ENCODE data around the gene TSHZ2.

TSHZ2 gene

GRCh38 chr20:53037621-53038020, 65.5 kb downstream of the TSHZ2 start:
- TF ChIP-seq CTCF (IDR thresholded peaks at IDR 0.05; ENCODE audit: low read depth, low read length): no peak
- DNase-seq (ENCODE audit: extremely low read depth, low read depth): no peak

DNA sequence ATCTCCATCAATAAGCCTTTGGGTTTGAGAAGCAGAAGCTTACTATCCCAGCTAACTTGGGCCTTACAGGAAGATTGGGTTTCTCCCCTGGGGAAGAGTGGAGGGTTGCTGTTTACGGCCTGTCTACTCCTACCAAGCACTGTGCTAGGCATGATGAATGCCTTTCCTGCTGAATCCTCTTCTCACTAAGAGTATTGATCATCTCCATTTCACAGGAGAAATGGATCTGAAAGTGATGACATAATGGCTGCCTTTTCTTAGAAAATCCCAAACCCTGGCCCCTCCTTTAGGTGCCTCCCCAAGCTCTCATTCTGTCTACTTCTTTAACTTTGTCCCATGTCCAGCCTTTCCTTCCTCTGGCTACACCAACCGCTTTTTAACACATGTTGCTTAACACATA, 66.1 kb downstream of the TSHZ2 start:
- no peak for DNase-seq (ENCODE audit: extremely low read depth, low read depth)
- no peak for TF ChIP-seq CTCF (IDR thresholded peaks at IDR 0.05; ENCODE audit: low read depth, low read length)

GRCh38 chr20:53040693-53041589, 68.8 kb downstream of the TSHZ2 start:
- no peak for TF ChIP-seq CTCF (IDR thresholded peaks at IDR 0.05; ENCODE audit: low read depth, low read length)
- DNase-seq (ENCODE audit: extremely low read depth, low read depth): no peak

DNA sequence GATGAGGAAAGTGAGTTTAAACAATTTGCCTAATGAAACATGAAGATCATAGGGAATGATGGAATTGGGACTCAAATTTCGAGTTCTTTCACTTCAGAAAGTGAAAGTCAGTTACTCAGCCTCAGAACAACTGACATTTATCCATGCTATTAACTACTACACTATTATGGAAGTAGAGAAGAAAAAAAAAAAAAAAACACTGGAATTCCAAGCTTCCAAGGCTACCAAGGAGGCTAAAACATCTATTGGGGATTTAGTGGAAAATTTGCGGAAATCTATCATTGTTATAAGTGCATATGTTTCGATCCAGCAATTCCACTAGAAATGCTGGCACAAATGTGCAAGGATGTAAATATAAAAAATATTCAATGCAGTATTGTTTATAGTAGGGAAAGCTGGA, 70.4 kb downstream of the TSHZ2 start:
- no peak for TF ChIP-seq CTCF (IDR thresholded peaks at IDR 0.05; ENCODE audit: low read depth, low read length)
- no peak for DNase-seq (ENCODE audit: extremely low read depth, low read depth)

- no peak for DNase-seq (ENCODE audit: extremely low read depth, low read depth)
- no peak for TF ChIP-seq CTCF (IDR thresholded peaks at IDR 0.05; ENCODE audit: low read depth, low read length)
Measured at GRCh38 chr20:53044296-53044695, 72.1 kb downstream of the TSHZ2 start.

GRCh38 chr20:53045941-53046340, 73.8 kb downstream of the TSHZ2 start:
- DNase-seq (ENCODE audit: extremely low read depth, low read depth): no peak
- TF ChIP-seq CTCF (IDR thresholded peaks at IDR 0.05; ENCODE audit: low read depth, low read length): no peak

GRCh38 chr20:53047203-53047602, 75.0 kb downstream of the TSHZ2 start:
- TF ChIP-seq CTCF (IDR thresholded peaks at IDR 0.05; ENCODE audit: low read depth, low read length): no peak
- no peak for DNase-seq (ENCODE audit: extremely low read depth, low read depth)
